CD4-positive, alpha-beta T cell treated with Interferon gamma for 1 hour (primary cell): ENCODE measurements around the gene PCBP3.
A peak's percentile ranks its signal among the peaks of the same experiment; 100 is the strongest.
"Not testable (repeated sequence)": the region's sequence is repeated elsewhere in the genome, so short reads cannot be mapped to it uniquely, and the experiment has no call there.

Source experiments
- DNase-seq: peaks from one replicate; pipeline ENCODE4 v3.0.0-alpha.2; 2020

Gene PCBP3

DNA sequence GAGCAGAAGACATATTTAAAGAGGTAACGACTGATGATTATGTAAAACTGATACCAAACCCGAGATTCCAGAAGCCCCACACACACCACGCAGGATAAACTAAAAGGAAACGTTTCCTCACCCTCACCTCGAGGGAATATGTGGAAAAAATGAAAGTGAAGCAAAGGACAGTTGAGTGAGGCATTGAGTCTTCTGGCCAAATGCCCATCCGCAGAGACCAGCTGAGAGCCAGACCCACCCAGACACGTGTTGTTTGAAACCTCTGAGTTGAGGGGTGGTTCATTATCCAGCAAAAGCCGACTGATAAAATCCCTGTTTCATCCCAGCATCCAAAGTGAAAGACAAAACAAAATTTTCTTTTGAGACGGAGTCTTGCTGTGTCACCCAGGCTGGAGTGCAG is 29.6 kb upstream of the PCBP3 start:
- DNase-seq, result no peak

DNA sequence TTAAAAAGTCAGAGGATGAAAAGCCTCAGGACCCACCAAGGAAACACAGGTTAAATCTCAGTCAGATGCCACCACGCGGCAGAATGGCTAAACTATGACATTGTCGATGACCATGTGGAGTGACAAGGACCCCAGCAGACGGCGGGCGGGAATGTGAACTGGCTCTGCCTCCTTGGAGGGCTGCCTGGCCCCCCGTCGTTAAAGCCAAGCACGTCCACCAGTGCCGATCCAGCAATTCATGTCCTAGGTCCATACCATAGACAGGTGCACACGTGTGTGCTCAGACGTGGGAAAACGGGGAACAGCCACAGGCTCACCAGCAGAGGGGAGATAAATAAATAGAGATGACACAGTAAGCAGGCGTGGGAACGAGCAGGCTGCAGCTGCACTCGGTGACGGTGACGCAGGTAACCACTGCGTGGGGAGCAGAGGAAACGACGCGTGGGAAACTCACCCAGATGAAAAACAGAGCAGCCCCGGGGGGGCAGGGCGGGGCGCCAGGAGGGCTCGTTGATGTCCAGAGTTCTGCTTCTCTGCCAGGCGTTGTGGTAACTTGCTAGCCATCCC is 28.3 kb upstream of the PCBP3 start:
- DNase-seq, result peak; percentile 92

DNA sequence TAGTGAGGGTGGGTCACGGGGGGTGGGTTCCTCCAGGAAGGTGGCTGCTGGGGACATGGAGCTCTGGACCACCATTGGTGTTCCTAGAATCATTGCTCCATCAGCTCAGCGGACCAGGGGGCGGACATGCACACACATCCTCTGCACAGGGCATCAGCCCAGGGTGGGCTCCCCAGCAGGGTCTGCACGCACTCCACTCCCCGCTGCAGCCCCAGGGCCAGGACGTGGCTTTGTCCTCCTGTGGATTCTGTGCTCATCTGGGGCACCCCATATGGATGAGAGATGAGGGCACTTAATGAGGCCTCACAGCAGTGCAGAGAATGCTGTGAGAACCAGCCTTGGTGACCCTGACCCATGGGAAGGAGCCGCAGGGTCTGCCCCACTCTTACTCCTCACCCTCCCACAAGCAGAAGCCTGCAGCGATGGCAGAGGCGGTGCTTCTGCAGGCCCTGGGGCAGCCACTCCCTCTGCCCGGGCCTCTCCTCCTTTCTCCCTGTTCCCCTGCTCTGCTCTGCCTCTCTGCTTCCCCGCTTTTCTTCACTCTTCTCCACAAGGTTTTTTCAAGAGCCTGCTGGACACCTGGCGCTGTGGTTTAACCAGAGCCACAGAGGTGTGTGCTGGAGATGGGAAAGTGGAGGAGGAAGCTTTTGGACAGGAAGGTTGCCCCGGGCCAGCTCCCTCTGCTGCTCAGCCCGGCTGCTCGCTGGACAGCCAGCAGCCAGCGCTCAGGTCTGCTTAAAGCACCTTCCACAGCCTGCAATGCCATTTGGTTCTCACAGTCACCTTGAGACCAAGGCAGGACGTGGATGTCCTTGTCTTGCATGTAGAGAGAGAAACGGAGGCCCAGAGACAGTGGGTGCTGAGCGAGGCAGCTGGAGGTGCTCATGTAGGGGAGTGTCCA is 26.3 kb upstream of the PCBP3 start:
- DNase-seq, result no peak

DNA sequence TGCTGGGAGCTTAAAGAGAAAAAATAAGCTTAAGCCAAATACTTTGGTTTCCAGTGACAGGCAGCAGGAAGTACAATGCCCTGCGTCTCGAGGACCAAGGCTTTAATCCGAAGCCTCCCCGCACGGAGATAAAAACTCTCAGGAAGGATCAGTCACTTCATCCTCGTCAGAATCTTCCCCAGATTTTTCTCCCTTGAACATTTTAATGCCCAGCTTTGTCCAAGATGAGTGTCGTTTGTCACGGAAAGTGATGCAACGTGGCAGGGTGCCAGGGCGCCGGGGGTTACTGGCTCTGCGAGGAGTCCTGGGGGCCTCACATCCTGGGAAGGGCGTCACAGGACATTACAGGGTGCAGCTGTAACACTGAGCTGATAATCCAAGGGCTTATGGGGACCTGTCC is 25.2 kb upstream of the PCBP3 start:
- DNase-seq, result no peak

DNA sequence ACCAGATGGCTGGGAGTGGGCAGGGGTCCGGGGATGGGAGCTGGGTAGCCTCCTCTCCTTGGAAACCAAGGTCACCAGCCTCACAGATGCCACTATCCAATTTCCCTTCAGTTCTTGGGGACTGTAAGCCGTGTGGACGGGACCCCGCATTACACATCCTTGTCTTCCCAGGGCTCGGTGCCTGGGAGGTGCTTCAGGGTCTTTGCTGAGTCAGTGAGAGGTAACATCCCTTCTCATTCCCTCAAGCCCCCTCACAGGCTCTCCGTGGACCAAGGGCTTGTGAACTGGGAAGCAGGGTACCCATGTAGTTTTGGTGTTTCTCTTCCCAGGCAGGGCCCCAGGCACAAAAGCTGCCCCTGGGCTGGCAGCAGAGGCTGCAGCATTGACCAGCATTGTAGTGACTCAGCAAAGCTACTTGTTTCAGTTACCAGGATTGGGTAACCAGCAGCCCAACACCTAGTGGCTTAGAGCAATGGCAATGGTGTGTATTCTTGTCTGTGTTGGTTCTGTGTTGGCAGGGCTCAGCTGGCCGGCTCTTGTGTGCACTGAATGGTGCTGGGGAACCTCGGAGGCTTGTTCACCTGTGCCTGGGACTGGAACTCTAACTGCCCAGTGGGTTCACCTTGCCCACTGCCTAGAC is 24.6 kb upstream of the PCBP3 start:
- no peak for DNase-seq

DNA sequence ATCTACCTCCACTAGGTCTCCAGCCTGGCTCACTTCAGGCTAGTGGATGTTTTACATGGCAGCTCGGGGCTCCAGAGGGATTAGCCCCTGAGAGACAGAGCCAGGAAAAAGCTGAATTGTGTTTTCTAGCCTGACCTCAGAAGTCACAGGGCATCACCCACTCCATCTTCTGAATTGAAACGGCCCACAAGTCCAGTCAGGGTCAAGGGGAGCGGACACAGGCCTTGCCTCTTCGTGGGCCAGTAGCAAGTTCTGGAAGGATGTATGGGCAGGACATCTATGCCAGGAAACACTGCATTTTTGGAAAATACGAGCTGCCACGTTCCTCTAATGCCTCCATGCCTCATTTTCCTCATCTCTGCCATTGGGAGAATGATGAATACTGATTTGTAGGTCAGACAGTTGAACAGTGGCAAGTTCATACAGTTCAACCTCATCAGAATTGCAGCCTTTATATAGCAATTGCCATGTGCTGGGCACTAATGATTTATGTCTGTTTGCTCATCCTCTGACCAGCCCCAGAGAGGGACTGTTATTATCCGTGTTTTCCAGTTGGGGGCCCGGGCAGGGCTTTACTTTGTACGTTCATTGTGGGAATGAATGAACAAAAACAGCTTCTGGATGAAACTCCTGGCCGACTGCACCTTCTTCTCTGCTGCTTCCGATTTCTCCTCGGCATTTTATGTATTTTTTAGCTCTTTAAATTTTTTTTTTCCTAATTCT is 23.2 kb upstream of the PCBP3 start:
- DNase-seq, result no peak

DNA sequence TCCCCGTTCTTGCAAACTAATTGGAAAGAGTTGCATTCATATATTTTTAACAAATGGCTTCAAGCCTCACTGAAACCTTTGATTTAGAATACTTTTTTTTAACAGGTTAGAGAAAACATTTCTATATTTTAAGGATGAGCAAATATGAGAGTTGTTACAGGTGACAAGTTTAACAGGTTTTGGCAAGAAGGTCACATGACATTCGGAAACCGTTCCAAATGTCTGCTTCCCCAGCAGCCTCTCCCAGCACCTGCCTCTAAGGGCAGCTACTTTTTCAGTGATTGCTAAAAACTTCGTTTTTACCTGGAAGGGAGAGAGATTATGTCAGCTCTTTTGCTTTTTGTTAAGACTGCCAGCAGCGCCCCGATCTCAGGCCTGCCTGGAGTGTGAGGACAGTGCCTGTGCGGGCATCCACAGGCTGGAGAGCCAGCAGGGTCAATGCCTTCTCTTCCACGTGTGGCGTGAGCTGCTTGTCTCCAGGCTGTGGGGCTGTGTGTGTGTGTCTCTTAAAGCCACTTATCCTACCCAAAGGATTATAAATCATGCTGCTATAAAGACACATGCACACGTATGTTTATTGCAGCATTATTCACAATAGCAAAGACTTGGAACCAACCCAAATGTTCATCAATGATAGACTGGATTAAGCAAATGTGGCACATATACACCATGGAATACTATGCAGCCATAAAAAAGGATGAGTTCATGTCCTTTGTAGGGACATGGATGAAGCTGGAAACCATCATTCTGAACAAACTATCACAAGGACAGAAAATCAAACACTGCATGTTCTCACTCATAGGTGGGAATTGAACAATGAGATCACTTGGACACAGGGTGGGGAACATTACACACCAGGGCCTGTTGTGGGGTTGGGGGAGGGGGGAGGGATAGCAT is 21.8 kb upstream of the PCBP3 start:
- DNase-seq, result not testable (repeated sequence)

DNA sequence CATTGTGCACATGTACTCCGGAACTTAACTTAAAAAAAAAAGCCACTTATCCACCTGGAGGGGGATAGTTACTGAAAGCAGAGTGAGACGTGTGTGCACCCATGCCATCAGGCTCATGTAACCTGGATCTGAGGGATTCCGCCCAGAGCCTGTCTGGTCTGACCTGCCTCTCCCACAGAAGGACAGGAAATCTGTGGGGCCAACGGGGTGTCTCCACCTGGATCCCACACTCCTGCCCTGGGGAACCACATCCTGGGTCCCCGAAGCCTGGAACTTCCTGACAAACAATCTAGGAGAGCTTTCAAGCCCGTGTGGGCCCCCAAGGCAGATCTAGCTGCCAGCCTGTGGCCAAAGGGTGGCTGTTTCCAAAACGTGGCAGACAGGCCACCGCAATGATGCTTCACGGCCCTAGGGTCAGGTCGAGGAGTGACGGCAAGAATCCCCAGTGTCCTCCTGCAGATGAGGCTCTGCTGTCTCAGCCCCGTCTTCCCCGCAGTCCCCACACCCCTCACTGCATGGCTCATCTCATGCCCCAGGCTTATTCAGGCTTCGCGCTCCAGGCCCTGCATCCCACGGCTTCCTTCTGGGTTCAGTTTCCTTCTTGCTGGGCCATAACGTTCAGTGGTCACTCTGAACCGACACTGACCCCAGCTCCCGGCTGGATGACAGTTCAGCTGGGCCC is 21.0 kb upstream of the PCBP3 start:
- no peak for DNase-seq

DNA sequence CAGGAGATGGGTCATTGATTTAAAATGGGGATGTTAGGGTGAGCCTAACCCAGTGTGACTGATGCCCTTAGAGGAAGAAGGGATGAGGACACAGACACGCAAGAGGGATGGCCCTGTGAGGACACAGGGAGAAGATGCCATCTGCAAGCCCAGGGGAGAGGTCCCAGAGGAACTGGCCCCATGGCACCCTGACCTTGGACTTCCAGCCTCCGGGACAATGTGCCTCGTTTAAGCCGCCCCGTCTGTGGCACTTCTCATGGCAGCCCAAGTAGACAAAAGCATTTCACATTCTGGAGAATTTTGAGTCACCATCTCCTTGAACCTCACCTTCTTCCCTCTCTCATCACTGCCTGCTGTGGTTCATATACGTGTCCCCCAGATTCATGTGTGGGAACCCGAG is 20.1 kb upstream of the PCBP3 start:
- DNase-seq, result no peak

DNA sequence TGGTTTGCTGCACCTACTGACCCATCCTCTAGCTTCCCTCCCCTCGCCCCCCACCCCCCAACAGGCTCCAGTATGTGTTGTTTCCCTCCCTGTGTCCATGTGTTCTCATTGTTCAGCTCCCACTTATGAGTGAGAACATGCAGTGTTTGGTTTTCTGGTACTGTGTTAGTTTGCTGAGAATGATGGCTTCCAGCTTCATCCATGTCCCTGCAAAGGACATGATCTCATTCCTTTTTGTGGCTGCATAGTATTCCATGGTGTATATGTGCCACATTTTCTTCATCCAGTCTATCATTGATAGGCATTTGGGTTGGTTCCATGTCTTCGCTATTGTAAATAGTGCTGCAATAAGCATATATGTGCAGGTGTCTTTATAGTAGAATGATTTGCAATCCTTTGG is 17.4 kb upstream of the PCBP3 start:
- not testable (repeated sequence) for DNase-seq

DNA sequence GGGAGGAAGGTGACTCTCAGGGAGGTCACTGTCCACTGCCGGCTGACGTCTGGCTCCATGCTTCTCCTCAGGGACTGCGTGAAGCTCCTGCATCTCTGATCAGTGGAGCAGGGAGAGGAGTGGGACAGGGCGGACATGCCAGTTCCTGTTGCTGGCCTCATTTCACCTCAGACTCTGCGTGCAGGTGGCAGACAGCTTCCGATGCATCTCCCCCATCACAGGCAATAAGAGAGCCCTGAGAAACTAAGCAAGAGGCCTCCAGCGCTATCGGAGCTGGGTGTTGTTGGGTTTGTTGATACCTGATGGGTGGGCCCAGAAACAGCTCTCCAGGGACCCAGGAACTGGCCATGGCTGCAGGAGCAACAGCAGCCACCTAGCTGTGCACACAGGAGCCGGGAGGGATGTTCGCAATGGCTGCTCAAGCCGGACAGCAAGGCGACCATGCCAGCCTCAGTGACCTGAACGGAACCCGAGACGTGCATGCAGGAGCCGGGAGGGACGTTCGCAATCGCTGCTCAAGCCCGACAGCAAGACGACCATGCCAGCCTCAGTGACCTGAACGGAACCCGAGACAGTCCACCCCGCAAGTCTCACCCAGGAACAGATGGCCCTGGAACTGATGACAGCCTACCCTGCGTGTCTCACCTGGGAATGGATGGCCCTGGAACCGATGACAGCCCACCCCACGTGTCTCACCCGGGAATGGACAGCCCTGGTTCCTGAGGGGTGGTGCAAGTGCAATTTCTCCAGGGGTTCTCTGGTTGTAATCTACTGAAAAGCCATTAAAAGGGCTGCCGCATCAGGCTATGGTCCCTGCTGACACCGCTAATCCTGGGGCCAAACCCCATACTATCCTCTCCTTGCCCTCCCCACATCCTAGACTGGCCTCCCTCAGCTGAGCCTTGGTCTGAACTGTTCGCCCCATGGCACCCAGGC is 14.2 kb upstream of the PCBP3 start:
- DNase-seq, result no peak

DNA sequence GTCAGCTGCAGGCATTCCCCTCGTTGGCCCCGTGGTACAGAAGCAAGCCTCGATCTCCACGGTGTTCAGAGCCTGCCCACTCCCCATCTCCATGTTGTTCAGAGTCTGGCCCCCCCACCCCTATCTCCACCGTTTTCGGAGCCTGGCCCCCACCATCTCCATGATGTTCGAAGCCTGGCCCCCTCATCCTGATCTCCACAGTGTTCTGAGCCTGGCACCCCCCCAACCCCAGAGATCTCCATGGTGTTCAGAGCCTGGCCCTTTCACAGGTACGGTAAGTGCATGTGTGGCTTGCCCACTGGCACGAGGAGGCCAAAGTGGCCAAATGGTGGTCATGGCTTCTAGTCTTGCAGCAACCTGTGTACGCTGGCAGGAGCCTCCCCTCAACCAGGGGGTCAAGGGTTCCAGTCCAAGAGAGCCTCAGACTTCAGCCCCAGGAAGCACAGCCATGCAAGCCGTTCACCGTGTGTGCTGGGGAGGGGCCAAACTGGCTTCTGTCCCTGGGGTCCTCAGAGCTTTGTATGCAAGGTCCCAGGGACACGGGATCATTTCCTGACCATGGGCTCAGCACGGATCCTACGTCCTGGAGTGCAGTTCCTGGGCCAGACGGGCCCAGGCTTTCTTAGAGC is 13.3 kb upstream of the PCBP3 start:
- no peak for DNase-seq

DNA sequence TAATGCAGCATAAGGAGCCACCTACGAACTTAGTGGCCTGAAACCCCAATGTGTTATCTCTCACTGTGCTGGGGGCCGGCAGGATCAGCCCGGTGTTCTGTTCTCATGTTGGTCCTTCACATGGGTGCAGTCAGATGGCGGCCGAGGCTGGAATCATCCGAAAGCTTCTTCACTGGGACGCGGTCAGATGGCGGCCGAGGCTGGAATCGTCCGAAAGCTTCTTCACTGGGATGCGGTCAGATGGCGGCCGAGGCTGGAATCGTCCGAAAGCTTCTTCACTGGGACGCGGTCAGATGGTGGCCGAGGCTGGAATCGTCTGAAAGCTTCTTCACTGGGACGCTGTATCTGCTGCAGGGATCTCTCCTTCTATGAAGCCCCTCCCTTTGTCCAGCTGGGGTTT is 12.6 kb upstream of the PCBP3 start:
- DNase-seq, result no peak

DNA sequence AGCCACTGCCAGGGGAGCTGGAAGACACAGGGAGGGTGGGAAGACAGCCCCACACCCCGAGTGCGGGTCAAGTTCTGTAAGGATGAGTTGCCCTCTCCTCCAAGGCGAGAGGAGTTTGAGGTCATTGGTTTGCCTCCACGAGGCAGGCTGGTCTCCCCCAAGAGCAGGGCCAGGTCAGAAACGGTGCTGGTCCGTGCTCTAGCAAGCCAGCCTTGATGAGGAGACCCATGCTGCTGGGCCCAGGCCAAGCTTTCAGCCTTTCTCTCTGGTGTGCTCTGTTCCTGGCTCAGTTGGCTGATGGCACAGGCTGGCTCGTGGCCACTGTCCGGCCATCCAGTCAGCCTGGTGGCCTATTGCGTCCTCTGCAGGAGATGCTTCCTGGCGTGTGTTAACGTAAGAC is 12.0 kb upstream of the PCBP3 start:
- DNase-seq, result no peak

DNA sequence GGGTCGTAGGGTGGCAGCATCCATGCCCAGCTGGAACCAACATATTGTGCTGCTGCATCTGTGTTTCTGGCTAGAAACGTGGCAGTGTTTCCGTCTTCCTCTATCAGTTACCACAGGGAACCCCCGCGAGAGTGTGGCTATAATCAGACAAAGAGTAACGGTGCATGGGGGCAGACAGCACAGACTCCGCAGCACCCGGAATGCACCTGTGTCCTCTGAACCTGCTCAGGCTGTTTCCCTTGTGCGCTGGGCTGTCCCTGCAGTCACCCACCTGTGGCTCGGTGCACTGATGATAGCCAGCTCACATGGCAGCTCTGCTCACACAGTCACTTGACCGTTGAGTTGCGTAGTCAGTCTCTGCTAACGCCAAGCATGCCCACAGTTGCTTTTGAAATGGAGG is 11.4 kb upstream of the PCBP3 start:
- DNase-seq, result peak; percentile 14

DNA sequence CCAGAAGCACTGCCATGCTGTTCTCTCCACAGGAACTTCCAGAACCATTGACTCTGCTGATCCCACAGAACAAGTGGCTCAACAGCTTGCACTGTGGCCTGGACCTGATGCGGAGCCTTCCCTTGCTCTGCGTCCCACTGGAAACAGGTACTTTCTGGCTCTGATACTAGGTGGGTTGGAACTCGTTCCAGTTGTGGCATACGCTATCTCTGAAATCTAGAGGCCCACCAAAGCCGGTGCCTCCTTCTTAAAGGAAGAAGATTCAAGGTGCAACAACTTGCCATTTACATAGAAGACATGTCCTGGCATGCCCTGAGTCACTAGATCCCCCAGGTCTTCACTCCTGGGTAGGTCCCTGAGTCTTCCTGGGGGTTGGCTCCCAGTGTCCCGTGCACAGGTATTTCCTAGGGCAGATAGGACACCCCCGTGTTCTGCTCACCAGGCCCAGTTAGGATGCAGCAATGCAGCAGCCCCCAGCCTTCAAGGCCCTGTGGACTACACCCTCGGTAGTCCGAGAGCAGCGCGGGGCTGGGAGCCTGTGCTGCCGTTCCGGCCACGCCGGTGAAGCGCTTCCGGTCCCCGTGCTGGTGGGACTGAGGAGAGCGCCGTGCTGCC is 10.8 kb upstream of the PCBP3 start:
- DNase-seq, result no peak

DNA sequence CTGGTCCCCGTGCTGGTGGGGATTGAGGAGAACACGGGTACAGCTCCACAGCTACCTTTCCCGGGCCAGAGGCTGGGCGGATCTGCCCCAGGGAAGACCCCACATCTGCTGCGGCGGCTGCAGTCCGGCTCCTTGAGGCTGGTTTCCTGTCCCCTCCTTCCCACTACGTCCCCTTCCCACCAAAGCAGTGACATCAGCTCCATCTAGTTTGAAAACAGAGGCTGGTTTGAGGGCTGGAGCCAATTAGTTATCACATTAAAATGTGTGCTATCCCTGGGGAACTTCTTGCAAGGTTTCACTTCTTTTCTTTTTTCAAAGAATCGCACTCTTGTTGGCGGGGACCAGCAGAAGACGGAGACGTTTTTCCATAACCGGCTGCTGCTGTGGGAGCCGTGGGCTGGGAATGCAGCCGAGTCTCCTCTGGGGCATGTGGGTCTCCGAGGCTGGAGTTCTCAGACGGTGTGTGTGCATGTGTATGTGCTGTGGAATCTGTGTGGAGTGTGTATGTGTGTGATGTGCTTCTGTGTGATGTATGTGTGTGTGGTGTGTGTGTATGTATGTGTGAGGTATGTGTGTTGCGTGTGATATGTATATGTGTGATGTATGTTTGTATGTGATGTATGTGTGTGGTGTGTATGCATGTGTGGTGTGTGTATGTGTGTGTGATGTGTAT is 8.9 kb upstream of the PCBP3 start:
- DNase-seq, result no peak

DNA sequence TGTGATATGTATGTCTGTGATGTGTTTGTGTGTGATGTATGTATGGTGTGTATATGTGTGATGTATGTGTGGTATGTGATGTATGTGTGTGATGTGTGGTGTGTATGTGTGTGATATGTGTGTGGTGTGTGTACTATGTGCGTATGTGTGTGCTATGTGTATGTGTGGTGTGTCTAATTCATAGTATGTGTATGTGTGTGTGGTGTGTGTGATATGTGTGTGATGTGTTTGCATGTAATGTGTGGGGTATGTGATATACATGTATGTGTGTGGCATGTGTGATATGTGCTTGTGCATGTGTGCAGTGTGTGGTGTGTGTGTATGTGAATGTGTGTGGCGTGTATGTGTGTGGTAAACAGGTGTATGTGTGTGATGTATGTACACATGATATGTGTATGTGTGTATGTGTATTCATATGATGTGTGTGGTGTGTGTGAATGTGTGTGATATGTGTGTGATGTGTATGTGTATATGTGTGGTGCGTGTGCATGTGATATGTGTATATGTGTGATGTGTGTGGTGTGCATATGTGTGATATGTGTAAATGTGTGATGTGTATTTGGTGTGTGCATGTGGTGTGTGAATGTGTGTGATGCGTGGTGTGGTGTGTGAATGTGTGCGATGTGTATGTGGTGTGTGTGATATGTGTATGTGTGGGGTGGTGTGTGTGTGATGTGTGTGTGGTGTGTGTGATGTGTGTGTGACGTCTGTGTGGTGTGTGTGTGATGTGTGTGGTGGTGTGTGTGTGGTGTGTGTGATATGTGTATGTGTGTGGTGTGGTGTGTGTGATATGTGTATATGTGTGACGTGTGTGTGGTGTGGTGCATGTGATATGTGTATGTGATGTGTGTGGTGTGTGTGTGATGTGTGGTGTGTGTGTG is 8.0 kb upstream of the PCBP3 start:
- DNase-seq, result no peak
